Activated CD4-positive, alpha-beta T cell treated with anti-CD3 and anti-CD28 coated beads, Interleukin-2, Interleukin-6, amounts not matched to agents 100 ng/mL and 50 ng/mL, durations not matched to agents 16 hours and 8 hours (primary cell): ENCODE data around the gene SLC18B1.

Source experiments
- DNase-seq: peaks from one replicate; pipeline ENCODE4 v3.0.0-alpha.2; 2020

SLC18B1 gene

DNA sequence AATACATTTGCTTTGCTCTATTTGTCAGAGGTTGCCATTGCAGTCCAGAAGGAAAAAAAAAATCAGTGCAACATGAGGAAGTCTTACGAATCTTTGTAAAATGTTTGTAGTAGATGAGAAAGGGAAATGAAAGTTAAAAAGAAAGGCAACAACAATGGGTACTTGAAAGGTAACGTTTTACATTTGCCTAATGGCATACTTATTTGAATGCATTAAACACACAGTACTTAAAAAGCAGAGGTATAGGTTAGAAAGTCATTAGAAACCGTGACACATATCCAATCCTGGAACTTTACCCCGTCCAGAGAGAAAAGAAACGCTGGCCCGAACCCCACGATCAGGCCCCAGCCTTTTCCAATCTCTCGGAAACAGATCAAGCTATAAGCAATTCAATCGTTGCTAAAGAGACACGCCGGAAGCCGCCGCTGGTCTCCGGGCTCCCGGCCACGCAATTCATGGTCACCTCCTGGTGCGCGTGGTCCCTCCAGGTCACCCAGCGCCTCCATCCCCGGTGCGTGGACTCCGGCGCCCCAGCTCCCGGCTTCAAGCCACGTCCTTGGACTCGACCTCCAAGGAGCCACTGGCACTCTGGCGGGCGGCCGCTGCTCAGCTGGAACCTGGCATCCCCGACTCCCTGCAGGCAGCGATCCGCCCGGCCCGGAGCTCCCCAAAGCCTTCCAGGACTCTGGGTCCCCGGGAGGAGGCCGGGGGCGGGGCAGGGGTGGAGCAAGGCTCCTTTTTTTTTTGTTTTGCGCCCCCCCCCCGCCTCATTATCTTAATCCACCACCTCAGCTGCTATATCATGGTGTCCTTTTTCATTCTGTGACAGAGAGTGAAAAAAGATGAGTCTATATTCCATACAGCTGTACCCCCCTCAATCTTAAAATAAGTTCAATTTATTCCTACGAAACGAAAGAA lies at the start of gene SLC18B1:
TSS of gene SLC18B1 (minus strand) at position 687 of the 918 bp plus-strand sequence. CDS start at position 506, 181 bp downstream.
- DNase-seq = peak; percentile 60

DNA sequence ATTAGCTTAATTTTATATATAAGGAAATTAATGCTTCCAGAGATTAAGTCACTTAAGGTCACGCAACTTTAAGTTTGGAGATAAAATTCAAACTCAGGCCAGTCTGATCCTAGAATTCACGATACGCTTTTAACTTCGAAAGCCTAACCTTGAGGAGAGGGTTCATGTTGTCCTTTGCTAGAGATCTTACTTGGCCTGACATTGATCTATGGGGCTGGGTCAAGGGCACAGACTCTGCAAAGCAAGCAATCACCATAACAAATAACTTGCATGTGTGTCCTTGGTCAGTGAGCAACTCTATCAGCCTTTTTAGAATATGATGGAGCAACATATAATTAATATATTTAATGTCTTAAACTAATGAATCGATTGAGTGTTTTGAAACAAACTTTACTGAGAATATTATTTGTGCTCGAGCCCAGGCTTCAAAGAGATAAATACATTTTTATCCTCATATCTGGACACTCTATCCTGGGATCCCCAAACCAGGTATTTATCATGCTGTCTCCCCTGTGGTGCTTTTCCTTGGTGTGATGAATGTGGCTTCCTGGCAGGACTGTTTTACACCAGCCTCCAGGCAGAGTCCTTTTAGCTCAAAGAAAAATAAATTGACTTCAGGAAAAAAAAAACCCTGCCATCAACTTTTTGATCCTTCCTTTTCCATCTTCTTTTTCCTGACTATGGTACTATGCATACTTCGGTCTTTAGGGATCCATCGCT lies 45.0 kb upstream of the SLC18B1 start:
- DNase-seq = no peak

- DNase-seq = no peak
Observed at GRCh38 chr6:132841966-132842365, 43.5 kb upstream of the SLC18B1 start.

DNA sequence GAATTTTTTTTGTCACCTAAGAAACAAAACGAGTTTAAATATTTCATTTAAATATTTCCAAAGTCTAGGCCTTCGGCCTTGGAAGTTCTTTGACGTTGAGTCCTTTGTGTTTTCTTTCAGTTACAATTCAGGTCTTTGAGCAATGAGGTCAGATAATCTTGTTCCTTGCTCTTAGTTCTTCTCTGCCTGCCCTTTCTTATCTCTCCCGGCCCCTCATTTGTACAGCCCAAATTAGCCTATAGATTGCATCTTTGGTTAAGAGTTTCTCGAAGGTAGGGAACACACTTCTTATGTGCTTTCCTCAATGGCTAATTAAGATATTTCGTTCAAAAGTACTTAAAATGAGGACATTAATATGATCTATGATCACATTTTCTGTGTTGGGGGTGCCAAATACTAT lies 34.5 kb upstream of the SLC18B1 start:
- no peak for DNase-seq

DNA sequence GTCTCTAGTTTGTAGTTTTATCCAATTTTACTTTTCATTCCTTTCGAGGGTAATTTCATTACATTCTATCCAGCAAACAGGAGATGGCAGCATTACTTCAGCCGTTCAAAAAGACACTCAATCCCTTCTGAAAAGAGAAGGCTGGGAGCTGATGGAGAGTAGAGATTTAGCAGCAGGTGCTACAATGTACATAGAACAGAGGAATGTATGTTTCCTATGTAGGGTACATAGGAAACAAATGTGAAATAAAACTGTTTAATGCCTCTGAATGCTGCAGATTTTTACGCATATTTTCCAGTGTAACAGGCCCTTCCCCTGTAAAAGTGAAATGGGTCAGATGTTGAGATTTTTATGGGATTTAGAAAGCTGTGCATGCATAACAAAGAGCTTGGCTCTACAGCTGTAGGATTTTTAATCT lies 31.9 kb upstream of the SLC18B1 start:
- DNase-seq = peak; percentile 14

- DNase-seq = peak; percentile 43
Observed at GRCh38 chr6:132820629-132821381, 22.4 kb upstream of the SLC18B1 start.

GRCh38 chr6:132819405-132820161 lies 21.1 kb upstream of the SLC18B1 start:
- peak; percentile 61 for DNase-seq

DNA sequence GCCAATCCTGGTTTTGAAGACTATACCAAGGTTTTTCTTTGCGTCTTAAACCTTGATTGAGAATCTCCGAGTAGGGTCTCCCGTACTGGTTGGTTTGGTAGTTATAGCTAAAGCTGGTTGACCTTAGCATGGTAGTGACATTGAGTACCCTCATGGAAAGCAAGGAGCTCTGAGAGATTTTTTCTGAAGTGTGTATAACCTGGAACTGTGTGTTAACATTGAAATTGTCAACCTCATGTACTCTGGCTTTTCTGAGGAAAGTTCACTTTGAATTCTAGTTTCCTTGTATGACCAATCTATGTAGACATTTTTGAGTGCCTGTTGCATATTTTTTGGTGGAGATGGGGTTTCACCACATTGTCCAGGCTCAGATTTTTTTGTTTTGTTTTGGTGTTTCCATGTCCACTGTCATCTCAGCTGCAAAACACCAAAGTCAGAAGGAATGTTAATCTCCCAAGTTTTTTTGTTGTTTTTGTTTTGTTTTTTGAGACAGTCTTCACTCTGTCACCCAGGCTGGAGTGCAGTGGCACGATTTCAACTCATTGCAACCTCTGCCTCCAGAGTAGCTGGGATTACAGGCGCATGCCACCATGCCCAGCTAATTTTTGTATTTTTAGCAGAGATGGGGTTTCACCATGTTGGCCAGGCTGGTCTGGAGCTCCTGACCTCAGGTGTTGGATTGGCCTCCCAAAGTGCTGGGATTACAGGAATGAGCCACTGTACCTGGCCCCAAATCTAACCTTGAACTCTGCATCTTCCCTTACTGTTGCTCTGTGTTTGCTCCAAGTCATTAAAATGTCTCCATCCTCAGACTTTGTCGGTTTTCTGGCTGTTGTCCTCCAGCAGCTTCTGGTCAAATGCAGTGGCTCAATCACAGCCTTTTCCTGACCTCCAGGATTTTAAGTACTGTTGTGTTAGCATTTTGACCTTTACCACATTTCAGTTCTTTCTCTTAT lies 20.2 kb upstream of the SLC18B1 start:
- DNase-seq = peak; percentile 44

DNA sequence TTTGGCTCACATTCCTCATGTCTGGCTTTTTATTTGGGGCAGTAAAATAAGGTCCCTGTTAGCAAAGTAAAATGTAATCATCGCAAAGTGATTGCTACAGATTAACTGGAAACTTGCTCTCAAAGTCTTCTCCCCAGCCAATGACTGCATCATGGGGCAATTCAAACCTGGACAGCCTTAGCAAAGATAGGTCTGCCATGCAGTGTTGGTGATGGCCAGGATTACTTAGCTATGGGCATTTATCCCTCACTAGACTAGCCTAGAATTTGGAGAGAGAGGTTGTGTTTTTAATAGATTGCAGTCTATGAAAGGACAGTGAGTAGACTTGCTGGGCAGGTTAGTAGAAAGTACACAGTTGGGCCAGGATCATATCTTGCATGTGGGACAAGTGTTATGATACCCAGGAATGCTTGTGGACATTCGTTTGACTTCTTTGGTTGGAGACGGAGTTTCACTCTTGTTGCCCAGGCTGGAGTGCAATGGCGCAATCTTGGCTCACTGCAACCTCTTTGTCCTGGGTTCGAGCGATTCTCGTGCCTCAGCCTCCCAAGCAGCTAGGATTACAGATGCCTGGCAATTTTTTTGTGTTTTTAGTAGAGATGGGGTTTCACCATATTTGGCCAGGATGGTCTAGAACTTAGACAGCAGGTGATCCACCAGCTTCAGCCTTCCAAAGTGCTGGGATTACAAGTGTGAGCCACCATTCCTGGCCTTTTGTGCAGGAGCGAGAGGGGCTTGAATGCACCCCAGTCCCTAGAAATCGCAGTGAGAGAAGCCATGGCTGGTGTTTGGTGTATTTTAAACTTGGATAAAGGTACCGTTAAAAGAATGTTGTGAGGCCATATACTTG lies 19.3 kb upstream of the SLC18B1 start:
- DNase-seq = no peak

DNA sequence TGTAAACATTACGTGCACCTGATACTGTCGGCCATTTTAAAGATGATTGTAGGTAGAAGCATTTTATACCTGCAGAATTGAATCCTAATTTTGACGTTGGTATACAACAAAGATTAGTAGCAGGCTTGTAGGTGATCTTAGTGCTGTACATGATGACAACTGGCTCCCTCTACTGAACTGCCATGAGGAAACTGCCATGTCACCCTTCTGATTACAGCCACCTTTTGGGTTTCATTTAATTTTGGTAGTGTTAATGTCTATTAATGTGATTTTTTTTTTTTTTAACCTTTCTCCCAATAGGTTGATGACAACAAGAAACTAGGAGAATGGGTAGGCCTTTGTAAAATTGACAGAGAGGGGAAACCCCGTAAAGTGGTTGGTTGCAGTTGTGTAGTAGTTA lies 18.2 kb upstream of the SLC18B1 start:
- peak; percentile 26 for DNase-seq

DNA sequence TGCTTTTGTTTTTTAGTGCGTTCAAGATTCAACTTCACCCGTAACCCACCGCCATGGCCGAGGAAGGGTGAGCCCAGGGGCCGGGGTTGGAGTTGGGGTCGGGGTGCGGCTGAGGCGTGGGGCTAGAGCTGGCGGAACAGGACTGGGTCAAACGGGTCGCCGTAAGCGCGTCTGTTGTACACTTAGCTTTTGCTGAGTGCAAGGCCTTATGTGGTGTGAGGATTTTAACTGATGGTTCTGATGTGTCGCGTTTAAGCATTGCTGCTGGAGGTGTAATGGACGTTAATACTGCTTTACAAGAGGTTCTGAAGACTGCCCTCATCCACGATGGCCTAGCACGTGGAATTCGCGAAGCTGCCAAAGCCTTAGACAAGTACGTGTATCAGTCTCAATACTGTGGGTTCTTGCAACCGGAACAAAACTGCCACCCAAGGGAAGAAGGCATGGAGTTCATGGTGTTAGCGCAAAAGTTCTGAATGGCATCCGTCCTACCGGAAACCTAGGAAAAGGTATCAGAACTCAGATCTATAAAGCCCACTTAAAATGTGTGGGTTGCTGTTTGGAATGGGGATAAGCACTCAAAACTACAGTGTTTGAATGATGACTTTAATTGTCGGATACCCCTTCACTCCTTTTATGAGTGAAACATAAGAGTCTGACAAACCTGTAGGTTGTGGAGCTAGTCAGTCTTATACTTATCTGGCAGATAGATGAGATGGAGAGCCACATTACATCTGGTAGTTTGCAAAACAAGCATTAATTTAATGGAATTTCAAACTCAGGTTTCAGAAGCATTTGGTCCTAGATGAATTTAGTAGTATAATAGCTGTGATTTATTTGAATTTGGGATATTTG lies 16.5 kb upstream of the SLC18B1 start:
- peak; percentile 63 for DNase-seq

DNA sequence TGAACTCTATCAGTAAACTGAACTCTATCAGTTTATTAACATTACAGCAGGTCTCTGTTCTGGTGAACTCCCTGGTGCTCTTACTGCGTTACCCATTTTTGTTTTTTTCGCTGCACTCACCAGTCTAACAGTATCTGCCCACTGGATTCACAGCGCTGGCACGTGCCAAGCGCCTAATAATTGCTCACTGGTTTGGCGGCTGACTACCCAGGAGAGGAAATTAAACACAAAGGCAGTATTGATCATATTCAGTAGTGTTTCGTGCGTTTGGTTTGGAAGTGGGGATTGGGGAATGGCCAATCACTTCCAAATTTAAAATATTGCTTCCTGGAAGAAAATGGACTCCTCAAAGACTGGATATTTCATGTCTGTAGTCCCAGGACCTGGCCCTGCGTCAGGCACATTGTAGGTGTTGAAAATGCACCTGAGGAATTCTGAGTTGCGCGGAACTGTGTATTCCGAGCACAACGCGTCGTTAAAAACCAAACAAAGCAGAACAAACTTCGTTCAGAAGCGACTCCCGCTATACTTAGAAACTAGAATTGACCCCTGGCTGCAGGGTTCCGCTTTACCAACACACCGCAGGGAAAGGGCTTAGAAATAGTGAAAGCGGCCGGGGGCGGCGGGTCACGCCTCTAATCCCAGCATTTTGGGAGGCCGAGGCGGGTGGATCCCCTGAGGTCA lies 14.9 kb upstream of the SLC18B1 start:
- DNase-seq = peak; percentile 59

DNA sequence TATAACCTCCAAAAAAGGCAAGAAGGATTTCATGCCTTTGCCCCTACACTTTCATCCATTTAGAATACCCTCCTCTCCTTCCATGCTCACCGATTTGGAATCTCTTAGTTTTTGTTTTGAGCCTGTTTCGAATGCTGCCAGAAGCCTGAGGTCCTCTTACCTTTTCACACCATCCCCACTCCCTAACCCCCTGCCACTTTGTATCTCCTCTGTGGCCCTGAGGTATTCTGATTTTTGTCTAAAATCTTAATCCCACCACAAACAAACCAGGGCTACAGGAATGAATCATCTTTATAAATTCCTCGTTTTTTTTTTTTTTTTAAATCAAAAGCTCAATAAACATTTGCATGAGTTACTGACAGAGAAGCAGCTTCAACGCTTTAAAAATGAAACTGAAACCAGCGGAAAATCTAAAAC lies 14.3 kb upstream of the SLC18B1 start:
- no peak for DNase-seq

DNA sequence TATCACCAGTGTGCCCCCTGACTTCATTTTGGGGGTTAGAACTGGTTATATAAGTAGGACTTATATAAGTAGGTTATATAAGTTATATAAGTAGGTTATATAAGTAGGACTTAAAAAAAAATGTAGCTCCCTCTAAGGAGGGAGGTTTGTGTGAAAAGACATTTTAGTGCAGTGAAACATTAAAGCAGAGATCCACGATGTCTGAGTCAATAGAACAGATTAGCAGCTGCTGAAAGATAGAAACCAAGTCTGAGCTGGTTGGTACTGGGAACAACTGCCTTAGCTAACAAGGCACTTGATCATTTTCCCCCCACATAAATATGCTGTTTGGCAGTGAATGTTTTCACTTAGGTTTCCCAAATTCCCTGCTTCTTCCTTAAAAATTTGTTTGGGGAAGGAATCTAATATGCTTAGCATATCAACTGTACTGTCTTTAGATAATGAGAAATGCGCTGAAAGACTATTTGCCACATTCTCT lies 13.9 kb upstream of the SLC18B1 start:
- DNase-seq = peak; percentile 23

- DNase-seq = no peak
Observed at GRCh38 chr6:132811276-132811675, 12.8 kb upstream of the SLC18B1 start.

DNA sequence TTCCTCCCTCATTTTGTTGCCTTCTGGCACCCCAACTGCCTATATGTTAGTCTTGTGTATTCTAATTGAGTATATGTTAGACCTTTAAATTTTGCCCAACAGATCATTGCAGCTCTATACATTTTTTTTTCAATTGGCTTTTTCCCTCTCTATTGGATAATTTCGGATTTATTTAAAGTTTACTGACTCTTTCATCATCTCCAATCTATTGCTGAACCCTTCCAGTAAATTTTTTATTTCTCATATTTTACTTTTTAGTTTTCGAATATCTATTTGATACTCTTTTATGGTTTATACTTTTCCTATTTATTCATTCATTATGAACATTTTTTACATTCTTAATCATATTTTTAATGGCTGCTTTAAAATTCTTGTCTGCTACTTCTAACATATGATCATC lies 7.1 kb upstream of the SLC18B1 start:
- DNase-seq = no peak

DNA sequence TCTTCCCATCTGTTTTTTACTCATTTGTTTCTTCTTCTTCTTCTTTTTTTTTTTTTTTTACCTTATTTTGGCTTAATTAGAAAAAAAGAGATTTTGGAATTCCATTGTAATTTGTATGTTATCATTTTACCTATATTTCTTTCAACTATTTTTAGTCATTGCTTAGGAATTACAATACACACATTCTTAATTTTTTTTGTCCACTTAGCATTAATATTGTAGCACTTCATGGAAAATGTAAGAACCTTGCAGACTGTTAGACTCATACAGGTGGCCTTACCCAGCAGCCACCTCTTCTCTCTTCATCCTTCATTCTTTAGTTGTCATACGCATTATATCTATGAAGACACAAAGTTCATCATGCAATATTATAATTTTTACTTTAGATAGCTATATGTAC lies 5.8 kb upstream of the SLC18B1 start:
- DNase-seq = no peak

DNA sequence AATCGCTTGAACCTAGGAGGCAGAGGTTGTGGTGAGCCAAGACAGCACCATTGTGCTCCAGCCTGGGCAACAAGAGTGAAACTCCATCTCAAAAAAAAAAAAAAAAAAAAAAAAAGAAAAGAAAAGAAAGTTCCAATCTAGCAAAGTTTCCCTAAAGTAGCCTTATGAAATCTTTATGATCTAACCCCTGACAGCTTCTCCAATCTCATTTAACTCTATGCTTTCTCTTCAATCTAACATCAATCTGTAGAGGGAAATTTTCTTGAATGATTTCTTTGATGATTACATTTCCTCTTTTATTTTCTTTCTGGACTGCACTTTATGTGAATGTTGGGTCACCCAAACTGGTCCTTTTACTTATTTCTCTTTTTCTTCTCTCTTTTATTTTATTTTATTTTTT lies 2.2 kb upstream of the SLC18B1 start:
- no peak for DNase-seq
